Stimulated activated naive CD8-positive, alpha-beta T cell treated with anti-CD3 and anti-CD28 coated beads, Interleukin-15, Interleukin-2, amounts not matched to agents 100 ng/mL and 50 ng/mL, for 24 hours (primary cell): Measurements from ENCODE around the gene MED9.

Experiments
- H3K27ac Mint-ChIP-seq: one replicate; pipeline ENCODE4 v1.8.0; 2021; ENCODE audit warnings: mild to moderate bottlenecking, mixed read lengths
- H3K27me3 Mint-ChIP-seq: one replicate; pipeline ENCODE4 v1.8.0; 2021; ENCODE audit warnings: mixed read lengths
- H3K36me3 Mint-ChIP-seq: one replicate; pipeline ENCODE4 v1.8.0; 2021; ENCODE audit warnings: low read depth, mixed read lengths
- H3K4me1 Mint-ChIP-seq: one replicate; pipeline ENCODE4 v1.8.0; 2021; ENCODE audit warnings: low read depth, mixed read lengths
- H3K4me3 Mint-ChIP-seq: one replicate; pipeline ENCODE4 v1.8.0; 2021; ENCODE audit warnings: mild to moderate bottlenecking, mixed read lengths
- H3K9me3 Mint-ChIP-seq: one replicate; pipeline ENCODE4 v1.8.0; 2021; ENCODE audit warnings: mixed read lengths

The MED9 gene

DNA sequence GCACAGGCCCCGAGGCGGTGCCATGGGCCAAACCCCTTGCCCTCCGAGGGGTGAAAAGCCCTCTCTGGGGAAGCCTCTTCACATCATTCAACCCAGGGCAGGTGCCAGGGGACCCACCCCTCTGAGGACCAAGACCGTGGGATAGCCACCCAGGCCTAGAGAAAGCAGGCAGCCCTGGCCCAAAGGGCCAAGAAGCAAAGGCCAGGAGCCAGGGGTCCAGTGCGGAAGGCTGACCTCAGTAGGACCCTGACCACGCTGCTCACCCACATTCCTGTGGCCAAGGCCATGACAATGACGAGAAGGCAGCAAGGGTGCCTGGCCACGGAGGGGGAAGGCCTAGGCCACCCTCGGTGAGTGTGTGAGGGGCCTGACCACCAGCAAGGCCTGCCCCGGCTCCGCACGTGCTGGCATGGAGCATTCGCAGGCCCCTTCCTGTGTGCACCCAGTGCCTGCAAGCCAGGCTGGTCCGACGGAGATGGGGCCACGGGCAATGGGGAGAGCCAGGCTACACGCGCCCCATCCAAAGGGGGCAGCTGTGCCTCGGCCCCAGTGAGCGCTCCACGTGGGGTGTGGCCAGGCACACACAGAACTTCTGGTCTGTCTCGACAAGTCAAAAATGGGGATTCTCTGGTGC is 43.9 kb downstream of the MED9 start:
- Mint-ChIP-seq H3K27ac (no peak overlapping the region), H3K9me3 (no peaks in the 10 kb centered on the region), H3K27me3 (no peaks in the 10 kb centered on the region), H3K4me3 (no peak overlapping the region), H3K4me1 (peaks cover 6% of the 10 kb centered on the region), H3K36me3 (no peaks in the 10 kb centered on the region)

DNA sequence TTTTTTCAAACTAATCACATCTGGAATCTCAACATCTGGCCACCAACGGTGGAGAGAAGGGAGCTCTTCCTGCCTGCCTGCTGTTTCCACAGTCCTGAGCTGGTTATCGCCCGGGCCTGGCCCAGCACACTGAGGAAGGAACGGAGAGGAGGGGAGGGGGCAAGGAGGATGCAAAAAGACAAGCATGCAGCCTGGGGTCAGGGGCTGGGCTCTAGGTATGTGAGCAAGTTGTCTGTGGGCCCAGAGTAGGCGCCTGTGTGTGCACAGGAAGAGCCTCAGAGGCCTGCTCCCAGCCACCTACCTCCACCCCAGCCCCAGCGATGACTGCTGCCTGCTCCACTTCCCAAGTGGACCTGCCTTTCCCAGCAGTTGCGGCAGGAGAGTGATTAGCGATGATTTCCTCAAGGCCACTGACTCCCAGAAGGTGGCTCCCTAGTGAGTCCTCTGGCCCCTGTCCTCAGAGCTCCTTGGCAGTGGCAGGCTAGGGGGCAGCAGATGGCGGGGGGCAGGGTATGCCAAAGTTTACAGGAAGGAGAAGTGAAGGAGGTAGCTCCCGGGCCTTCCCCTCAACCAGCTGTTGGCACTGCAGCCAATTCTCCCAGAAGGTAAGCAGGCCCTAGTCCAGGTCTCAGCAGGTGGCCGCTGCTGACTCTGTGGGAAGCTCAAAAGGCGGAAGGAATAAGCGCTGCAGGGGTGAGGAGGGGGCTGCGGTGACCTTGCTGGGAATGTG is 46.4 kb downstream of the MED9 start:
- H3K27me3 Mint-ChIP-seq, result no peaks in the 10 kb centered on the region
- no peak overlapping the region for H3K4me3 Mint-ChIP-seq
- H3K36me3 Mint-ChIP-seq, result no peaks in the 10 kb centered on the region
- no peaks in the 10 kb centered on the region for H3K9me3 Mint-ChIP-seq
- H3K27ac Mint-ChIP-seq, result no peak overlapping the region
- H3K4me1 Mint-ChIP-seq, result no peaks in the 10 kb centered on the region

DNA sequence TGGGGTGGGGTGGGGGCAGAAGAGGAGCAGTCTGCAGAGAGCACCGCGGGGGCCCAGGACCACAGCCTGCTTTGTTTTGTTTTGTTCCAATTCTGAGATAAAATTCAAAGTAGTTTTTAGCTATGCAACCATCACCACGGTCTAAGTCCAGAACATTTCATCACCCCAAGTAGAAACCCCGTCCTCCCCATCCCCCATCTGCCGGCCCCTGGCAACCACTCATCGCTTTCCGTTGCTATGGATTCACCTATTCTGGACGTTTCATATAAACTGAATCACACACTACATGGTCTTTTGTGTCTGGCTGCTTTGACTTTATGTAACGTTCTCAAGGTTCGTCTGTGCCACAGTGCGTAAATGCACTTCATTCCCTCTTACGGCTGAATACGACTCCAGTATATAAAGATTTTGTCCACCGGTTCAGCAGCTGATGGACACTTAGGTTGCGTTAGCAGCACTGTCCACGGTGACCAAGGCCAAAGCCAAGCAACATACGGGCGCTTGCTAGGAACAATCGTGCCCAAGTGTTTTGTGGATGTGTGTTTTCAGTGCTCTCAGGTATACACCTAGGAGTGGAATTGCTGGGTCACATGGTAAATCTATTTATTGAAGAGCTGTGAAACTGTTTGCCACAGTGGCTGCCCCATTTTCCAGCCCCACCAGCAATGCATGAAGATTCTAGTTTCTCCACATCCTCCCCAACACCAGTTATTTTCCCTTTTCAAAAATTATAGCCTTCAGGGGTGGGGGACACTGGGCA is 47.1 kb downstream of the MED9 start:
- Mint-ChIP-seq H3K27me3 (no peaks in the 10 kb centered on the region), H3K36me3 (no peaks in the 10 kb centered on the region), H3K4me1 (no peaks in the 10 kb centered on the region), H3K9me3 (no peaks in the 10 kb centered on the region), H3K4me3 (no peak overlapping the region), H3K27ac (no peak overlapping the region)

- Mint-ChIP-seq H3K27me3 (no peaks in the 10 kb centered on the region), H3K36me3 (no peaks in the 10 kb centered on the region), H3K27ac (no peak overlapping the region), H3K9me3 (no peaks in the 10 kb centered on the region), H3K4me1 (no peaks in the 10 kb centered on the region), H3K4me3 (no peak overlapping the region)
These were observed 48.5 kb downstream of the MED9 start for GRCh38 chr17:17525311-17525710.

- Mint-ChIP-seq H3K4me1 (no peaks in the 10 kb centered on the region), H3K4me3 (no peak overlapping the region), H3K27me3 (no peaks in the 10 kb centered on the region), H3K27ac (no peak overlapping the region), H3K9me3 (no peaks in the 10 kb centered on the region), H3K36me3 (no peaks in the 10 kb centered on the region)
These were observed 49.2 kb downstream of the MED9 start for GRCh38 chr17:17525956-17526355.

- no peak overlapping the region for H3K27ac Mint-ChIP-seq
- H3K4me1 Mint-ChIP-seq, result no peaks in the 10 kb centered on the region
- H3K9me3 Mint-ChIP-seq, result no peaks in the 10 kb centered on the region
- no peaks in the 10 kb centered on the region for H3K36me3 Mint-ChIP-seq
- H3K4me3 Mint-ChIP-seq, result no peak overlapping the region
- no peaks in the 10 kb centered on the region for H3K27me3 Mint-ChIP-seq
These were observed 49.6 kb downstream of the MED9 start for GRCh38 chr17:17526369-17526768.

DNA sequence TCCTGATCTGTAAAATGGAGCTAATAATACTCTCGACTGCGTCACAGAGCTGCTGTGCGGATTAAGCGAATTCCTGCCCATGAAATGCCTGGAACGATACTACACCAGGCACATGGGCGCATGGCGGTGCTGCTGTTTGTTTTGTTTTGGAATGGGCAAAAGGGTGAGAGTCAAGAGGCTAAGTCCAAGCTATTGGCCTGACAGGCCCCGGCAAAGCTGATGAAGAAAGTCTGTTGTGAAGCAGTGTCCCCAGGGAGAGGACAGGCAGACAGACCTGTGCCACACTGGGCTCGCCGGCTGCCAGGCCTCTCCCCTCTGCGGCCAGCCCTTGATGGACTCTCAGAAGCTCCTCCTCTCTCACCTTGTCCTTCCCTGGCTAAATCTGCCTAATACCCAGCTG is 50.7 kb downstream of the MED9 start:
- no peaks in the 10 kb centered on the region for H3K4me1 Mint-ChIP-seq
- no peak overlapping the region for H3K4me3 Mint-ChIP-seq
- no peaks in the 10 kb centered on the region for H3K27me3 Mint-ChIP-seq
- H3K27ac Mint-ChIP-seq, result no peak overlapping the region
- no peaks in the 10 kb centered on the region for H3K9me3 Mint-ChIP-seq
- no peaks in the 10 kb centered on the region for H3K36me3 Mint-ChIP-seq

- Mint-ChIP-seq H3K4me1 (no peaks in the 10 kb centered on the region), H3K27ac (no peak overlapping the region), H3K4me3 (no peak overlapping the region), H3K9me3 (no peaks in the 10 kb centered on the region), H3K27me3 (no peaks in the 10 kb centered on the region), H3K36me3 (no peaks in the 10 kb centered on the region)
These were observed 51.2 kb downstream of the MED9 start for GRCh38 chr17:17527956-17528500.

GRCh38 chr17:17528696-17529652 is 52.2 kb downstream of the MED9 start:
- H3K27ac Mint-ChIP-seq, result no peak overlapping the region
- H3K9me3 Mint-ChIP-seq, result no peaks in the 10 kb centered on the region
- no peaks in the 10 kb centered on the region for H3K36me3 Mint-ChIP-seq
- H3K4me1 Mint-ChIP-seq, result no peaks in the 10 kb centered on the region
- H3K4me3 Mint-ChIP-seq, result no peak overlapping the region
- H3K27me3 Mint-ChIP-seq, result no peaks in the 10 kb centered on the region

DNA sequence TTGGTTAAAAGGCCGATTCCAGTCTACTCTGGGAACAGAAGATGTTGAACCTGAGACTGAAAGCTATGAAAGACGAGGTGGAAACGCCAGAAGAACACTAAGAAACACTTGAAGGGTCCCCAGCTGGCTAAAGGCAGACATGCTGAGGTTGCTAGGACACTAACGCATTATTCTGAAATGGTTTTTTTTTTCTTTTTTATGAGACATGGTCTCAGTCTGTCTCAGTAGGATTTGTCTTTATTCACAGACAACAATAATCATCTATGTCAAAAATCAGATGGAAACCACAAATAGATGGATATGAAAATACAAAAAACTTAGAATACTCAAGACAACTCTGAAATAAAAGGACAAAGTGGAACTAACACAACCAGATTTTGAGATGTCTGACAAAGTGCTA is 54.4 kb downstream of the MED9 start:
- Mint-ChIP-seq H3K36me3 (no peaks in the 10 kb centered on the region), H3K27ac (no peak overlapping the region), H3K4me3 (no peak overlapping the region), H3K4me1 (no peaks in the 10 kb centered on the region), H3K27me3 (no peaks in the 10 kb centered on the region), H3K9me3 (no peaks in the 10 kb centered on the region)

GRCh38 chr17:17532991-17533390 is 56.2 kb downstream of the MED9 start:
- H3K4me3 Mint-ChIP-seq, result no peak overlapping the region
- H3K27ac Mint-ChIP-seq, result no peak overlapping the region
- no peaks in the 10 kb centered on the region for H3K36me3 Mint-ChIP-seq
- no peaks in the 10 kb centered on the region for H3K4me1 Mint-ChIP-seq
- H3K27me3 Mint-ChIP-seq, result no peaks in the 10 kb centered on the region
- H3K9me3 Mint-ChIP-seq, result no peaks in the 10 kb centered on the region

GRCh38 chr17:17533901-17534441 is 57.2 kb downstream of the MED9 start:
- Mint-ChIP-seq H3K27ac (no peak overlapping the region), H3K9me3 (no peaks in the 10 kb centered on the region), H3K27me3 (no peaks in the 10 kb centered on the region)

GRCh38 chr17:17535957-17536356 is 59.2 kb downstream of the MED9 start:
- H3K9me3 Mint-ChIP-seq, result no peaks in the 10 kb centered on the region
- no peak overlapping the region for H3K4me3 Mint-ChIP-seq
- H3K4me1 Mint-ChIP-seq, result no peaks in the 10 kb centered on the region
- no peak overlapping the region for H3K27ac Mint-ChIP-seq
- no peaks in the 10 kb centered on the region for H3K36me3 Mint-ChIP-seq
- H3K27me3 Mint-ChIP-seq, result no peaks in the 10 kb centered on the region

More at GRCh38 chr17:17533901-17534441, 57.2 kb downstream of the MED9 start:
- no peaks in the 10 kb centered on the region for H3K4me1 Mint-ChIP-seq
- no peaks in the 10 kb centered on the region for H3K36me3 Mint-ChIP-seq
- no peak overlapping the region for H3K4me3 Mint-ChIP-seq

- Mint-ChIP-seq H3K9me3 (no peaks in the 10 kb centered on the region), H3K36me3 (no peaks in the 10 kb centered on the region), H3K27ac (no peak overlapping the region), H3K27me3 (no peaks in the 10 kb centered on the region), H3K4me1 (no peaks in the 10 kb centered on the region), H3K4me3 (no peak overlapping the region)
These were observed 59.9 kb downstream of the MED9 start for GRCh38 chr17:17536702-17537101.
